Measurements from ENCODE around the gene DHX32.
"Not testable (repeated sequence)": the region's sequence is repeated elsewhere in the genome, so short reads cannot be mapped to it uniquely, and the experiment has no call there.

DNA sequence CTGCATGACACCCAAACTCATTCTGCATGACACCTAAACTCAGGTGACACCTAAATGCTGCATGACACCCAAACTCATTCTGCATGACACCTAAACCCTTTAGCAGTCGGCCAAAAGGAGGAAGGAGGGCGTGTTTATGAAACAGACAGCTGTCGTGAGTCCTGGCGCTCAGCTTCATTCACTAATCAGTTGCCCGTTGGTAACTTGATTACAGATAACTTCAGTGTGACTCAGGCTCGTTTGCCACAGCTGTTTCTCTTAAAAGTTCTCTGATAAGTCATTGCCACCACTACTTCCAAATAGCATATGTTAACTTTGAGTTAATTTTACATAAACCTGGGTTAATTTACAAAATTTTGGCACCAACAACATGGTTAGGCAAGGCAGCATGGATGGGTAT is 32.2 kb upstream of the DHX32 start:
- TF ChIP-seq CTCF, POLR2A (IDR thresholded peaks at IDR 0.05): not testable (repeated sequence)

Data from suprapubic skin (tissue), 3 donors.